ENCODE measurements around the gene UHMK1.

Gene UHMK1

GRCh38 chr1:162543228-162543627, 45.6 kb downstream of the UHMK1 start:
- TF ChIP-seq POLR2AphosphoS5 (IDR thresholded peaks at IDR 0.05; ENCODE audit: low read depth, low read length): no peak
- no peak for TF ChIP-seq SPI1 (IDR thresholded peaks at IDR 0.05; ENCODE audit: low read depth, low read length)
- no peak for TF ChIP-seq PAX5 (IDR thresholded peaks at IDR 0.05; ENCODE audit: insufficient read depth, low read length, severe bottlenecking)
- no peak for TF ChIP-seq POLR2A (IDR thresholded peaks at IDR 0.05; ENCODE audit: low read depth, low read length)
- no peak for TF ChIP-seq TAF1 (IDR thresholded peaks at IDR 0.05; ENCODE audit: low read depth, low read length)
- TF ChIP-seq POU2F2 (IDR thresholded peaks at IDR 0.05; ENCODE audit: low read depth, low read length): no peak
- no peak for FAIRE-seq

GRCh38 chr1:162548170-162548569, 50.6 kb downstream of the UHMK1 start:
- TF ChIP-seq TAF1 (IDR thresholded peaks at IDR 0.05; ENCODE audit: low read depth, low read length) (no peak), SPI1 (IDR thresholded peaks at IDR 0.05; ENCODE audit: low read depth, low read length) (no peak), PAX5 (IDR thresholded peaks at IDR 0.05; ENCODE audit: insufficient read depth, low read length, severe bottlenecking) (no peak), POLR2AphosphoS5 (IDR thresholded peaks at IDR 0.05; ENCODE audit: low read depth, low read length) (no peak), POLR2A (IDR thresholded peaks at IDR 0.05; ENCODE audit: low read depth, low read length) (no peak), POU2F2 (IDR thresholded peaks at IDR 0.05; ENCODE audit: low read depth, low read length) (no peak)
- FAIRE-seq: no peak
- no peak for DNase-seq (ENCODE audit: insufficient read length, low spot score)

More at GRCh38 chr1:162543228-162543627, 45.6 kb downstream of the UHMK1 start:
- DNase-seq (ENCODE audit: insufficient read length, low spot score): no peak

GRCh38 chr1:162549001-162549400, 51.4 kb downstream of the UHMK1 start:
- DNase-seq (ENCODE audit: insufficient read length, low spot score): no peak
- no peak for TF ChIP-seq POLR2A (IDR thresholded peaks at IDR 0.05; ENCODE audit: low read depth, low read length)
- TF ChIP-seq POU2F2 (IDR thresholded peaks at IDR 0.05; ENCODE audit: low read depth, low read length): no peak
- TF ChIP-seq SPI1 (IDR thresholded peaks at IDR 0.05; ENCODE audit: low read depth, low read length): no peak
- no peak for TF ChIP-seq TAF1 (IDR thresholded peaks at IDR 0.05; ENCODE audit: low read depth, low read length)
- no peak for TF ChIP-seq POLR2AphosphoS5 (IDR thresholded peaks at IDR 0.05; ENCODE audit: low read depth, low read length)
- no peak for TF ChIP-seq PAX5 (IDR thresholded peaks at IDR 0.05; ENCODE audit: insufficient read depth, low read length, severe bottlenecking)
- FAIRE-seq: no peak

GRCh38 chr1:162550925-162551324, 53.3 kb downstream of the UHMK1 start:
- DNase-seq (ENCODE audit: insufficient read length, low spot score) (no peak), FAIRE-seq (no peak)
- no peak for TF ChIP-seq PAX5 (IDR thresholded peaks at IDR 0.05; ENCODE audit: insufficient read depth, low read length, severe bottlenecking)
- TF ChIP-seq POLR2AphosphoS5 (IDR thresholded peaks at IDR 0.05; ENCODE audit: low read depth, low read length): no peak
- TF ChIP-seq SPI1 (IDR thresholded peaks at IDR 0.05; ENCODE audit: low read depth, low read length): no peak
- TF ChIP-seq TAF1 (IDR thresholded peaks at IDR 0.05; ENCODE audit: low read depth, low read length): no peak
- no peak for TF ChIP-seq POU2F2 (IDR thresholded peaks at IDR 0.05; ENCODE audit: low read depth, low read length)
- TF ChIP-seq POLR2A (IDR thresholded peaks at IDR 0.05; ENCODE audit: low read depth, low read length): no peak

- no peak for DNase-seq (ENCODE audit: insufficient read length, low spot score)
- no peak for FAIRE-seq
- TF ChIP-seq SPI1 (IDR thresholded peaks at IDR 0.05; ENCODE audit: low read depth, low read length) (no peak), POLR2AphosphoS5 (IDR thresholded peaks at IDR 0.05; ENCODE audit: low read depth, low read length) (no peak), PAX5 (IDR thresholded peaks at IDR 0.05; ENCODE audit: insufficient read depth, low read length, severe bottlenecking) (no peak), POU2F2 (IDR thresholded peaks at IDR 0.05; ENCODE audit: low read depth, low read length) (no peak), TAF1 (IDR thresholded peaks at IDR 0.05; ENCODE audit: low read depth, low read length) (no peak), POLR2A (IDR thresholded peaks at IDR 0.05; ENCODE audit: low read depth, low read length) (no peak)
Measured at GRCh38 chr1:162551969-162552683, 54.5 kb downstream of the UHMK1 start.

- no peak for FAIRE-seq
- TF ChIP-seq PAX5 (IDR thresholded peaks at IDR 0.05; ENCODE audit: insufficient read depth, low read length, severe bottlenecking): no peak
- TF ChIP-seq POLR2A (IDR thresholded peaks at IDR 0.05; ENCODE audit: low read depth, low read length): no peak
- DNase-seq (ENCODE audit: insufficient read length, low spot score): no peak
Measured at GRCh38 chr1:162552684-162553252, 55.1 kb downstream of the UHMK1 start.

GRCh38 chr1:162554258-162554657, 56.6 kb downstream of the UHMK1 start:
- DNase-seq (ENCODE audit: insufficient read length, low spot score) (no peak), FAIRE-seq (no peak)
- no peak for TF ChIP-seq PAX5 (IDR thresholded peaks at IDR 0.05; ENCODE audit: insufficient read depth, low read length, severe bottlenecking)
- no peak for TF ChIP-seq POLR2AphosphoS5 (IDR thresholded peaks at IDR 0.05; ENCODE audit: low read depth, low read length)
- TF ChIP-seq POU2F2 (IDR thresholded peaks at IDR 0.05; ENCODE audit: low read depth, low read length): no peak
- no peak for TF ChIP-seq TAF1 (IDR thresholded peaks at IDR 0.05; ENCODE audit: low read depth, low read length)
- no peak for TF ChIP-seq POLR2A (IDR thresholded peaks at IDR 0.05; ENCODE audit: low read depth, low read length)
- TF ChIP-seq SPI1 (IDR thresholded peaks at IDR 0.05; ENCODE audit: low read depth, low read length): no peak

- DNase-seq (ENCODE audit: insufficient read length, low spot score): no peak
- FAIRE-seq: no peak
- TF ChIP-seq SPI1 (IDR thresholded peaks at IDR 0.05; ENCODE audit: low read depth, low read length): no peak
- no peak for TF ChIP-seq TAF1 (IDR thresholded peaks at IDR 0.05; ENCODE audit: low read depth, low read length)
- TF ChIP-seq PAX5 (IDR thresholded peaks at IDR 0.05; ENCODE audit: insufficient read depth, low read length, severe bottlenecking): no peak
- no peak for TF ChIP-seq POLR2AphosphoS5 (IDR thresholded peaks at IDR 0.05; ENCODE audit: low read depth, low read length)
- no peak for TF ChIP-seq POU2F2 (IDR thresholded peaks at IDR 0.05; ENCODE audit: low read depth, low read length)
- TF ChIP-seq POLR2A (IDR thresholded peaks at IDR 0.05; ENCODE audit: low read depth, low read length): no peak
Measured at GRCh38 chr1:162557536-162557935, 59.9 kb downstream of the UHMK1 start.

GRCh38 chr1:162560303-162561036, 62.9 kb downstream of the UHMK1 start:
- DNase-seq (ENCODE audit: insufficient read length, low spot score): no peak
- peak; percentile 5 for FAIRE-seq

More at GRCh38 chr1:162560303-162561036, 62.9 kb downstream of the UHMK1 start:
- TF ChIP-seq POLR2A (IDR thresholded peaks at IDR 0.05; ENCODE audit: low read depth, low read length): no peak
- no peak for TF ChIP-seq TAF1 (IDR thresholded peaks at IDR 0.05; ENCODE audit: low read depth, low read length)
- no peak for TF ChIP-seq POU2F2 (IDR thresholded peaks at IDR 0.05; ENCODE audit: low read depth, low read length)
- TF ChIP-seq SPI1 (IDR thresholded peaks at IDR 0.05; ENCODE audit: low read depth, low read length): no peak
- no peak for TF ChIP-seq POLR2AphosphoS5 (IDR thresholded peaks at IDR 0.05; ENCODE audit: low read depth, low read length)
- no peak for TF ChIP-seq PAX5 (IDR thresholded peaks at IDR 0.05; ENCODE audit: insufficient read depth, low read length, severe bottlenecking)

Measured in GM12891 (cell line).